ENCODE results near the gene ASTN1. TPM values are rescaled to one million over a fixed set of nuclear protein-coding genes. Genes with fewer than 3 reads are reported as not detected.

Gene ASTN1
- 1 to 10 TPM; 1.7 to 9.8 (median 2.1) TPM for polyA plus RNA-seq (ENCODE audit: insufficient read length in 4 of 4)

GRCh38 chr1:177164380-177165068 is at the start of gene ASTN1:
ASTN1 (minus strand) TSS chr1:177164712; CDS start chr1:177164676, 36 bp downstream.
- DNase-seq (ENCODE audit: low read depth in 4 of 4, low spot score in 3 of 4) = no peak

DNA sequence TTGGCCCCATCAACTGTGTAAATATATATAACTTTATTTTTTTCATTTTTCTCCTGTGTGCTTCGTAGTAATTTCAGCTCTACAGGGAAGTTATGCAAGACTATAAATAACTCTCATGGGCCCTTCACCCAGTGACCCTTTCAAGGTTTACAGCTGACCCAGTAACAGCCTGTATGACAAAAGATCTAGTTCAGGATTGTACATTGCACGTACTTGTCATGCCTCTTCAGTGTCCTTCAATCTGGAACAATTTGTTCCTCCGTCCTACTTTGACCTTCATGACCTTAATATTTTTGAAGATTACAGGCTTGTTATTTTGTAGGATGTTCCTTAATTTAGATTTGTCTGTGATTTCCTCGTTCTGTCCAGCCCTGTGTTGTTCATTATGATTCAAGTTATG is 46.7 kb upstream of the ASTN1 start:
- DNase-seq (ENCODE audit: low read depth in 4 of 4, low spot score in 3 of 4) = no peak

DNA sequence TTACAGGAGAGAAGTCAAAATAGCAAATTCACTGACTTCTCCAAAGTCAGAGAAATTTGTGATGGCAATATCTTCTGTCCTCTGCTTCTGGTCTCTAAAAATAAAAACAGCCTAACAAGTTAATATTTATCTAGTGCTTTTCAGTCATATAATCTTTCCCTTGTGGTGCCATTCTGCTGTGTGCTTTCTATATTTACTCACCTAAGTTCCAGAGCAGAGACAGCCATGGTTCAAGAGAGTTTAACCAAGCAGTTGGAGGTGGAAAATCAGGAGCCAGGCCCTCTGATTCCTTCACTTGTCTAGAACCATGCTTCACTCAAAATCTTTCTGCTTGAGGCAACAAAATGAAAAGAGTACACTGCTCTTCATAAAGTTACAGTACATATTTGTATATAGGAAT is 45.6 kb upstream of the ASTN1 start:
- DNase-seq (ENCODE audit: low read depth in 4 of 4, low spot score in 3 of 4) = no peak

DNA sequence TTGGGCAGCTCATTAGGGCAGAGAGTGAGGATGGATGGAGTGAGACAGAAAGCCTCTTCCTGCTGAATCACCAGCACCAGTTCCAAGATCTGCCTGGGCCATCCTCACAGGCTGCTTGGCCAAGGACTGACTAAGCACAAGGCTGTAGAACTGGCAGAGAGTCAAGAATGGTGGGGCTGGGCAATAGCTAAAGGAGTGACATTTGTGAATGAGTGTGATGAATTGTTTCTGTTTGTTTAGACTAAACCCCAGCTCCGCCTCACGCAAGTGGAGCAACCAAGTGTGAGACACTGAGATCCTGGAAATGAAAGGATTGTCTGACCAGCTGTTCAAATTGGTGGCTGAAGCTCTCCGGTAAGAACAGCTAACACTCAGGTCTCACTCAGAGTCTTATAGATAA is 44.8 kb upstream of the ASTN1 start:
- DNase-seq (ENCODE audit: low read depth in 4 of 4, low spot score in 3 of 4) = no peak

- DNase-seq (ENCODE audit: low read depth in 4 of 4, low spot score in 3 of 4) = no peak
These were observed 44.4 kb upstream of the ASTN1 start for GRCh38 chr1:177208920-177209319.

DNA sequence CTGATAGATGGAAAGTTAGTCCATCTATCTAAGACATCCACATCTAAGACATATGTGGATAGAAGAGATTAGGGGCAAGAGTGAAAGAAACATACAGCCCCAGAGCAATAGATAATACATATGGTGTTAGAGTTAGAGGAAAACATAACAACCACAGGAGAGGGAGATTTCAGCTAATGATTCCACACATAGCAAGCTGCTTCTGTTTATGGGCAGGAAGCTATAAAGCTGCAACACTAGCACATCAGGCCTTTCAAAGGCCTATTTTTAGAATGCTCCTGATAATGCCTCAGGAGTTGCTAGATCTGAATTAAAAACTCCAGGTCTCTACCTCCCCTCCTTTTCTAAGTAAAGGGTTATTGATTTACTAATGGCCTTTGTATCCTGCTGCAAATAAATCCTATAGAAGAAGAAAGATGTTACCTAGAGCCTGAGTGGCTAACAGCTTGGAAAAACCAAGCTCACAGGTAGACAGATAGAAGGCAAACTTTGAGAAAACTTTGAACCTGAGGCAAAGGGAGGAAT is 42.4 kb upstream of the ASTN1 start:
- no peak for DNase-seq (ENCODE audit: low read depth in 4 of 4, low spot score in 3 of 4)

DNA sequence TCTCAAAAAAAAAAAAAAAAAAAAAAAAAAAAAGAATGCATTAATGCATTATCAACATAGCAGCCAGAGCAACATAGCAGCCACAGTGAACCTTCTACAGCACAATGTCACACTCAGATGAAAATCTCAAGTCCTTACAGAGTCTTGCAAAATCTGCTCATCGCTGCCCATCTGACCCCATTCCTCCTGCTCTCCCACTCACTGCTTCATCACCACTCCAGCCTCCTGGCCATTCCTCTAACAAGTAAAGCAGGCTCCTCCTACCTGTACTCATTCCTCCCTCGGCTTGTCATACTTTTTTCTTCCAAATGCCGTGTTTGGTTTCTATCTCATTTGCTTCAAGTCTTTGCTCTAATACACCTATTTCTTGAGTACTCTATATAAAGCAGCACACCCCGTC is 35.8 kb upstream of the ASTN1 start:
- no peak for DNase-seq (ENCODE audit: low read depth in 4 of 4, low spot score in 3 of 4)

DNA sequence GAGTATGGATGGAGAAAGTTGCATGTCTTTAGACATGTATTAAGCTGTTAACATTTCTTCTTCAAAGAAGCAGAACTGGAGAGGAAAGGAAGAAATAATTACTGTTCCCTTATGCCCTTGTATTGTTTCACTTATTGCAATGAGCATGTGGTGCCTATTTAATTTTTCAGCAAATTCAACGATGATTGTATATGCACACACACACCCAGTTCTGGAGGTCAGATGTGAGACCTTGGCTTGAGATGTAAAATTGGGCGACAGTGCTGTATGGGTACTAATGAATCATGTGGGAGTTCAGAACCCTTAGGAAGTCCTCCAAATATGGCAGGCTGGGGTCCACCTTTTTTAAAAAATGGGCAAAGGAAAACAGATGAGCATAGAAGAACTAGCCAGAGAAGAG is 33.7 kb upstream of the ASTN1 start:
- DNase-seq (ENCODE audit: low read depth in 4 of 4, low spot score in 3 of 4) = no peak

DNA sequence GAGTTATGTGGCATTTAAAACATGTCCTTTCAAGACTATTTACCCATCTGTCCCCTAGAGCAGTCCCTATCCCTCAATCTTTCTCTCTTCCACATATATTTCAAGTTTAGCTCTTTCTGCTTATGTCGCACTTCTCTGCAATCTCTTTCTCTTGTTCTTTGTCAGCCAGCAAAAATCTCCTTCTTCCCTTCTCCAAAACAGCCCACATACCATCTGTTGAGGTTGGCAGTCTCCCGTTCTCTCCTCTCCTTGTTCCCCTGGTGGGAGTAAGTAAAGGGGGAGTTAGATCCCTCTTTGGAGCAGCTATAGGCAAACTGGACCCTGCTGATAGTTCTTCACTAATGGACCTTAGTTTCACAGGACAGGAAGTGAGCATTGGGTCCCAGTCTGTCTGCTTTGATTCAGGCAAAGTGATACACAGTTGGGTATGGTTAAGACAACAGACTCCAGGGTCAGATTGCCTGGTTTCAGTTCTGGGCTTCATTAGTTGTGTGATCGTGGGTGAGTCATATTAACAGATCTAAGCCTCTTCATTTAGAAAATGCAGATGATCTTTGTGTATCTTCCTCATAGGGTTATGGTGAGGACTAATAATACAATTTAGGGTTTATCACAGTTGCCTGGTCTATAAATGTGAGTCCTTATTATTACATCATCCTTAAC is 25.9 kb upstream of the ASTN1 start:
- DNase-seq (ENCODE audit: low read depth in 4 of 4, low spot score in 3 of 4) = no peak

GRCh38 chr1:177186639-177187038 is 22.1 kb upstream of the ASTN1 start:
- DNase-seq (ENCODE audit: low read depth in 4 of 4, low spot score in 3 of 4) = no peak

GRCh38 chr1:177185209-177185608 is 20.7 kb upstream of the ASTN1 start:
- DNase-seq (ENCODE audit: low read depth in 4 of 4, low spot score in 3 of 4) = no peak

DNA sequence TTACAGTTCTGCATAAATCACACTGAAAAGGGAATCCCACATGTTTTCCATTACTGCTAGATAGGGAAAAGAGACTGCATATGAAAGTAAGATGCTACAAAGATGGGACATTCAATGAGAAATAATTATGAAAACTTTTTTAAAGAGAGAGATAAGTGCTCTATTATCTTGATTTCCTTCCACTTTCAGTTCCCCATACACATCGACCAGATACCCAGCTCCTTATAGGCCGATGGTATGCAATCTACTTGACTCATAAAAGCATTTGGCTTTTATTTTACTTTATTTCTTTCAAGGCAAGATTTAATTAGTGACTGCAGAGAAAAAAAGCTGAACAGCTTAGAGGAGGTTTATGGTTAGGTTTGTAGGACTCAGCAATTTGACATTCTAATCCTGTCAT is 19.3 kb upstream of the ASTN1 start:
- DNase-seq (ENCODE audit: low read depth in 4 of 4, low spot score in 3 of 4) = no peak

- DNase-seq (ENCODE audit: low read depth in 4 of 4, low spot score in 3 of 4) = peak in 2 of 4 donors; percentile 39 to 46
These were observed 17.2 kb upstream of the ASTN1 start for GRCh38 chr1:177181631-177182291.

DNA sequence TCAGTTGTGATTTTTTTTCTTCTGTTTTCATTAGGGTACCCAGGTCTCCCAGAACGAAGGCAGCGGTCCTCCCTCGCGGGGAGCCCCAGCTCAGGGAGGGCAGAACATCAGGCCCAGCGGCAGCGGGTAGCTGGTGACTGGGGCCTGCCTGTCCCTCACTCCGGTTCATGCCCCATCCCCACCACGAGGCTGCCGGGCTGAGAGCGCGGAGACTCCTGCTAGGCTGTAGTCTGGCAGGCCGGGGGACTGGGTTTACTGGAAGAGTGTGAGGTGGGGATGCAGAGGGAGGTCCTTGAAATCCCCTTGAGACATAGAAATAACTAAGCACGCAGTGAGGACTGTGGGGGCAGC is 16.7 kb upstream of the ASTN1 start:
- no peak for DNase-seq (ENCODE audit: low read depth in 4 of 4, low spot score in 3 of 4)

DNA sequence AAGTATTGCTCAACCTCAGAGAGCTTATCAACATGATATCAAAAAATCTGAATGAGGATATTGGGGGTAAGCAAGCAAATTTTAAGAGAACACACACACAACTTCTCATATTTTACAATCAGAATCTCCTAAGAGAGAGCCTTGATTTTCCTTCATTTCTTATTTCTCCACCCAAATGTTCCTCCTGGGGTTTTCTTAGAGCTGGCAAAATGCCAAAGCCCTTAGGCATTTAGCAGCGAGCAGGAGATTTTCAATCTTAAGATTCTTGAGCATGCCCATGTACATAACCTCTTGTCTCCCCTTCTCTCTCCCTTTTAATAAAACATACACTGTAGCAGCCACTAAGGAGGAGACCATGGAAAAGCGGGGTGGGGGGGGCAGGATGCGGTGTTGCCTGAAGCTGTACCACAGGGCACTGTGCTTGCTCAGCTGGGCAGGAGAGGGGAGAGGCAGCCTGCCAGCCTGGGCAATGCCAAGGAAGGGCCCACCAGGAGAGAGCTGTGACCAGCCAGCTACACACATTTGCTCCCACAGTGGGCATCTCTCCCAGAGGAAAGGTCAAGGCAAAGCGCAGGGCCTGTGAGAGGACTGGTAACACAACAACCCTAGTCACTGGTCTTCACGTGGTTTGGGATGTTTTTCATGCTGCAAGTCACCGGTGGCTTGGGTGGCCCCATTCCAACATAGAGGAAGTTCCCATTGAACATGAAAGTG is 10.6 kb upstream of the ASTN1 start:
- DNase-seq (ENCODE audit: low read depth in 4 of 4, low spot score in 3 of 4) = no peak

- DNase-seq (ENCODE audit: low read depth in 4 of 4, low spot score in 3 of 4) = no peak
These were observed 9.5 kb upstream of the ASTN1 start for GRCh38 chr1:177173976-177174375.

DNA sequence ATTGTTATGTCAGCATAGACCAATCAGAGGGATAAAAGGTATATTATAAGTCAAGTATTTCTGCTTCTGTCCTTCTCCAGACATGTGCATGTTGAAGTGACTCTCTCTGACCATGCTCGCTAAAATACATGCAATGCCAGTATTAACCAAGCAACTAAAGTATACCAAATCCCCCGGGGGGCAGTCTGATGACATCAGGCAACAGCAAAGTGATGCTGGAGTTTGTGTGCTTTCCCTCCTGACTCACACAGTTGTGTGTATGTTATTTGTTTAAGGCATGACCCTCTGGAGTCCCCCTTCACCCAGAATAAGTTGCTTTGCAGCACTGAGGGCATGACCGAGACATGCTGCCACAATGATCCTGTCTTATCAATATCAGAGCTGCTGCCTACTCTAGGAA is 8.4 kb upstream of the ASTN1 start:
- no peak for DNase-seq (ENCODE audit: low read depth in 4 of 4, low spot score in 3 of 4)

GRCh38 chr1:177172272-177172671 is 7.8 kb upstream of the ASTN1 start:
- no peak for DNase-seq (ENCODE audit: low read depth in 4 of 4, low spot score in 3 of 4)

- no peak for DNase-seq (ENCODE audit: low read depth in 4 of 4, low spot score in 3 of 4)
These were observed 7.1 kb upstream of the ASTN1 start for GRCh38 chr1:177171536-177172123.

- peak in 1 of 4 donors; percentile 36 for DNase-seq (ENCODE audit: low read depth in 4 of 4, low spot score in 3 of 4)
These were observed 6.4 kb upstream of the ASTN1 start, which contains the start of gene BRINP2 for GRCh38 chr1:177170756-177171535. BRINP2 (plus strand) TSS chr1:177170958; CDS start chr1:177229877, 58,919 bp downstream.
